Measurements from ENCODE around the gene ZCRB1. TPM values are rescaled to one million over a fixed set of nuclear protein-coding genes. Genes with fewer than 3 reads are reported as not detected.

Gene ZCRB1
- total RNA-seq, 4 donors from 2014 or later, result 17.0 to 28.9 (median 20.7) TPM

GRCh38 chr12:42322567-42322966 is 3.3 kb downstream of the ZCRB1 start:
- intact Hi-C loops (cut with DNase I; ENCODE audit: low total_unique reads), result no loop called here

GRCh38 chr12:42320796-42321195 is 5.1 kb downstream of the ZCRB1 start:
- no peak for TF ChIP-seq CTCF (IDR thresholded peaks at IDR 0.05)
- no peak for TF ChIP-seq POLR2A (IDR thresholded peaks at IDR 0.05)
- intact Hi-C loops (cut with DNase I; ENCODE audit: low total_unique reads), result no loop called here
- H3K4me3 ChIP-seq (ENCODE audit: low read depth, poor library complexity, severe bottlenecking), result no peak overlapping the region
- no peak for DNase-seq (ENCODE audit: low spot score in 2 of 2)

More at GRCh38 chr12:42322567-42322966, 3.3 kb downstream of the ZCRB1 start:
- TF ChIP-seq CTCF (IDR thresholded peaks at IDR 0.05) (no peak), POLR2A (IDR thresholded peaks at IDR 0.05) (no peak)
- DNase-seq (ENCODE audit: low spot score in 2 of 2), result no peak
- no peak overlapping the region for H3K4me3 ChIP-seq (ENCODE audit: low read depth, poor library complexity, severe bottlenecking)

- DNase-seq (ENCODE audit: low spot score in 2 of 2), result no peak
- WGBS, 2 donors, result 90 to 95% methylated on average over 2 of the region's 2 CpGs
- H3K4me3 ChIP-seq (ENCODE audit: low read depth, poor library complexity, severe bottlenecking), result no peak overlapping the region
- intact Hi-C loops (cut with DNase I; ENCODE audit: low total_unique reads), result no loop called here
- TF ChIP-seq CTCF (IDR thresholded peaks at IDR 0.05), result no peak
- TF ChIP-seq POLR2A (IDR thresholded peaks at IDR 0.05), result no peak
Observed at GRCh38 chr12:42315108-42315507, 10.8 kb downstream of the ZCRB1 start.

DNA sequence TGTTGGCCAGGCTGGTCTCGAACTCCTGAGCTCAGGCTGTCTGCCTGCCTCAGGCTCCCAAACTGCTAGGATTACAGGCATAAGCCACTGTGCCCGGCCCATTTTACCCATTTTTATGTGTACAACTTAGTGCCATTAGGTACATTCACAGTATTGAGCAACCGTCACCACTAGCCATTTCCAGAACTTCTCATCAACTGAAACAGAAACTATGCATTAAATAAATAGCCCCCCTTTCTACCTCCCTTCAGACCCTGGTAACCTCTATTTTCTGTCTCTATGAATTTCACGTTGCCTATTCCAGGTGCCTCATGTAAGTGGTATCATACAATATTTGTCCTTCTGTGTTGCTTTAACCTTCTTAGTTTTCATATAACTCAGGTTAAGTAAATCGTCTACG is 15.9 kb downstream of the ZCRB1 start:
- no peak for DNase-seq (ENCODE audit: low spot score in 2 of 2)
- TF ChIP-seq POLR2A (IDR thresholded peaks at IDR 0.05) (no peak), CTCF (IDR thresholded peaks at IDR 0.05) (no peak)
- H3K4me3 ChIP-seq (ENCODE audit: low read depth, poor library complexity, severe bottlenecking), result no peak overlapping the region
- intact Hi-C loops (cut with DNase I; ENCODE audit: low total_unique reads), result no loop called here
- WGBS, 2 donors, result 84% methylated on average over 6 of the region's 6 CpGs

DNA sequence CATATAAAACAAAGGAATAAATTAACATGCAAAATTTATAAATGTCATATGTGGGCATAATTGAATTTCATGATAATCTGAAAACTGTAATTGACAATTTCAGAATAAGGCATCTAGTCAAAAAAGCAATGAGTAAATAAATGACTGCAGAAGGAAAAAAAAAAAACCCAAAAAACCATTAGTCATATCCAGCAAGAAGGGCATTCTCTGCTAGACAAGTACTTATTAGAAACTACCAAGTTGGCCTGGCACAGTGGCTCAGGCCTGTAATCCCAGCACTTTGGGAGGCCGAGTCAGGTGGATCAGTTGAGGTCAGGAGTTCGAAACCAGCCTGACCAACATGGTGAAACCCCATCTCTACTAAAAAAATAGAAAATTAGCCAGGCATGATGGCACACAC is 17.5 kb downstream of the ZCRB1 start:
- intact Hi-C loops (cut with DNase I; ENCODE audit: low total_unique reads), result no loop called here
- TF ChIP-seq CTCF (IDR thresholded peaks at IDR 0.05) (no peak), POLR2A (IDR thresholded peaks at IDR 0.05) (no peak)
- DNase-seq (ENCODE audit: low spot score in 2 of 2), result no peak
- WGBS, 2 donors, result 90 to 92% methylated on average over 2 of the region's 2 CpGs
- no peak overlapping the region for H3K4me3 ChIP-seq (ENCODE audit: low read depth, poor library complexity, severe bottlenecking)

GRCh38 chr12:42306297-42306696 is 19.6 kb downstream of the ZCRB1 start:
- no peak overlapping the region for H3K4me3 ChIP-seq (ENCODE audit: low read depth, poor library complexity, severe bottlenecking)
- TF ChIP-seq CTCF (IDR thresholded peaks at IDR 0.05), result no peak
- TF ChIP-seq POLR2A (IDR thresholded peaks at IDR 0.05), result no peak
- intact Hi-C loops (cut with DNase I; ENCODE audit: low total_unique reads), result no loop called here
- DNase-seq (ENCODE audit: low spot score in 2 of 2), result no peak
- WGBS, 2 donors, result 97% methylated on average over 3 of the region's 3 CpGs
